DMS114 treated with DMSO at 0.1 percent for 48 hours (cell line): ENCODE measurements around the gene FAM114A2.
"Not testable (repeated sequence)": the region's sequence is repeated elsewhere in the genome, so short reads cannot be mapped to it uniquely, and the experiment has no call there.

ENCODE experiments used
- DNase-seq: peaks from one replicate; lab custom pipeline; 2025; ENCODE audit not compliant: unreplicated experiment; lab: John Stamatoyannopoulos, UW

FAM114A2 gene

DNA sequence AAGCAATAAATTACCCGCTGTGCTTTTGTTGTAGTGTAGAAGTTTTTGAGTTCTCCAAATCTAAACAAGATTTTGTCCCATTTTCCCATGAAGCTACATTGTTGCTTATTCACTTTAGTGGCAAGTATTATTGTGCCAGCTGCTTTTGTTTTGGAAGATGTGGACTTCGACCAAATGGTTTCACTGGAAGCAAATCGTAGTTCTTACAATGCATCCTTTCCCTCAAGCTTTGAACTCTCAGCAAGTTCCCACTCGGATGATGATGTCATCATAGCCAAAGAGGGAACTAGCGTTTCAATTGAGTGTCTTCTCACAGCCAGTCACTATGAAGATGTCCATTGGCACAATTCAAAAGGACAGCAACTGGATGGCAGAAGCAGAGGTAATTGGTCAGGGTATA lies 10.9 kb upstream of the FAM114A2 start:
- no peak for DNase-seq

DNA sequence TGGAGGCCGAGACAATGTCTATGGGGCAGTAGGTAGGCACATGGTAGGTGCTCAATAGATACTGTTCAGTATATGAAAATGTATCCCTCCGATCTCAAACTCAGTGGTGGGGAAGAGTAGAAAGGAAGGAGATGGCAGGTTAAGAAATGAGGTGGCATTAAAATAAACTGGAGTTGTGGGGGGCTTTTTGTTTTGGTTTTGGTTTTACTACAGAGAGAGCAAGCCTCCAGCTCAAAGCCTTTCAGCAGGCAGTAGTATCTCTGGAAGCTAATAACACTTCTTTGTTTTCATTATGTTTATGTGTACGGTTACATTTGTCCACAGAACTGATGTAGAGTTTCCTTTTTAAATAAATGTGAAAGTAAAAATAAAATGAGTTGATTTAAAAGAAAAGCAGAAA lies 8.6 kb upstream of the FAM114A2 start:
- no peak for DNase-seq

DNA sequence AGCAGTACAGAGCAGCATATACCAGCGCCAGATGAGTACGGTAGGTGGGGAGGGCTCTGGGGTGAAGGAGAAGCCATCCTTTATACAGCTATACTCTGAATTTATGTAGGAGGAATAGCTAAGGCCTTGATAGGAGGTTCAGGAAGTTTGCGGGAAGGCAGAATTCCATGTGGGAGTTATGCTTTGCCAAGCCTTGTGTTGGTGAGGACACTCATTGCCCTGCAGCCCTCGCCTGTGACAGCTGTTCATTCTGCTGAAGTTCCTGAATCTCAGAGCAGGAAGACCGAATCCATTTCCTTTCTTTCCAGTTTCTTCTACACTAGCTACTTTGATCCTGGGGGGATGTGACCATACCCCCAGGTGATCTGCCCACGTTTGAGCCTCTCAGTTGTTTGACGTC lies 7.8 kb upstream of the FAM114A2 start:
- DNase-seq = no peak

- no peak for DNase-seq
Measured at GRCh38 chr5:154044581-154044980, 5.9 kb upstream of the FAM114A2 start.

DNA sequence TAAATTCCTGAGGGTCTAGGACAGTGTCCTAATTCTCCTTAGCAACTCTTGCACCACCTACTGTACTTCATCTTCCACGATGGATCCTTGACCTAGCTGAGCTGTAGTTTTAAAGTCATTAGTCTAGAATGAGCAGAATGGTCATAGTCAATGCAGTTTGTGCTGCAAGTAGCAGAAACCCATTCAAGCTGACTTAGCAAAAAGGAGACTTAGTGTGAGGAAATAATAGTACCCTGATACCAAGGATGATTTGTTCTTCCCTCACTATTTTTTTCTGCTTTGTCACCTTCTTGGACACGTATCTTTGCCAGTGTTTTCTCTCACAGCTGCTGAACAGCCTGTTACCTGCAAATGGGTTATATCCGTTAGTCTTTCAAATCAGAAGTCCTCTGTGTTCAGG lies 5.4 kb upstream of the FAM114A2 start:
- no peak for DNase-seq

- DNase-seq = no peak
Measured at GRCh38 chr5:154042766-154043165, 4.1 kb upstream of the FAM114A2 start.

- DNase-seq = no peak
Measured at GRCh38 chr5:154039458-154039829, 734 bp upstream of the FAM114A2 start.

DNA sequence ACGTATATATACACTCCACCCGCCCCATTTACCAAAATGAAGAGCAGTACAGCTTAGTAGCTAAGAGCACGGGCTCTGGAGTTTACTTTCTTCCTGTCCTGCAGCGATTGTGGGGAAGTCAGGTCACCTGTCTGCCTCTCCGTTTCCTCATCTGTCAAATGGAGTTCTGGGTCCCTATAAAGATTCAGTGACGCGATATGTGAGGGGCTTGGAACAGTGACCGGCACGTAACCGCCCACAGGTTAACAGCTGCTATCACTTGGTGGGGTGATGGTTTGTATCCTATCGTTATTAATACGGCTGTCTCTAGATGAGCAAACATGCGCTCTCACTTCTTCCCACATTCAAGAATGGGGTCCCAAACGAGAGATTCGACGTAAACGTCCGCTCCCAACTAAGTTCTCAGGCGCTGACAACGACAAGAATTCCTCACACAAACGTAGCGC lies 426 bp downstream of the FAM114A2 start:
- DNase-seq = no peak

- no peak for DNase-seq
Measured at GRCh38 chr5:154034944-154035343, 3.8 kb downstream of the FAM114A2 start.

DNA sequence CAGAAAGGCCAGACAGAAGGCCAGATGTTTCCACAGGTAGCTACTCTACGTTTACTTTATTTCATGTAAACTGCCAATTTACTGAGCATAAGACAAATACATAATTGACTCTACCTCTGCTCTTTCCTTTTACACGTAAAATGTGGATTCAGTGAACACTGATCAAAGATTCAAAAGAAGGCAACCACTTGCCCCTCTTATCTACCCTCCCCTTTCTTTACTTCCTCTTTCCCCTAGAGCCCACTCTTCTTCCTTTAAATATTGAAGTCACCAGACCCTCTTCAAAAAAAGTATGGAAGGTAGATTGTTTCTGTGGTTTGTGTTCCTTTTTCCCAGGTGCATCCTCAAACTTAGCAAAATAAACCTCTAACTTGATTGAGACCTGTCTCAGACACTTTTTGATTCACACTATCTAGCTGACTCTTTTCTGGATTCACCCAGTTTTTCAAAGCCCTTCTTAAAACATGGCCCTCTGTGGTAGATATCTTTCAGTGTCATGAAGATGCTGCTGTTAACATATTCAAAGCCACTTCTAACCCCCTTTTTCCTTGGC lies 6.7 kb downstream of the FAM114A2 start:
- no peak for DNase-seq

- DNase-seq = no peak
Measured at GRCh38 chr5:154025951-154026350, 12.8 kb downstream of the FAM114A2 start.

DNA sequence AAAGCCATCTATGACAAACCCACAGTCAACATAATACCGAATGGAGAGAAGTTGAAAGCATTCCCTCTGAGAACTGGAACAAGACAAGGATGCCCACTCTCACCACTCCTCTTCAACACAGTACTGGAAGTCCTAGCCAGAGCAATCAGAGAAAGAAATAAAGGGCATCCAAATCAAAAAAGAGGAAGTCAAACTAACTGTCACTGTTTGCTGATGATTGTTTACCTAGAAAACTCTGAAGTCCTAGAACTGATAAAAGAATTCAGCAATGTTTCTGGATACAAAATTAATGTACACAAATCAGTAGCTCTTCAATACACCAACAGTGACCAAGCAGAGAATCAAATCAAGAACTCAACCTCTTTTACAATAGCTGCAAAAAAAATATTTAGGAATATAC lies 19.8 kb downstream of the FAM114A2 start:
- DNase-seq = not testable (repeated sequence)

DNA sequence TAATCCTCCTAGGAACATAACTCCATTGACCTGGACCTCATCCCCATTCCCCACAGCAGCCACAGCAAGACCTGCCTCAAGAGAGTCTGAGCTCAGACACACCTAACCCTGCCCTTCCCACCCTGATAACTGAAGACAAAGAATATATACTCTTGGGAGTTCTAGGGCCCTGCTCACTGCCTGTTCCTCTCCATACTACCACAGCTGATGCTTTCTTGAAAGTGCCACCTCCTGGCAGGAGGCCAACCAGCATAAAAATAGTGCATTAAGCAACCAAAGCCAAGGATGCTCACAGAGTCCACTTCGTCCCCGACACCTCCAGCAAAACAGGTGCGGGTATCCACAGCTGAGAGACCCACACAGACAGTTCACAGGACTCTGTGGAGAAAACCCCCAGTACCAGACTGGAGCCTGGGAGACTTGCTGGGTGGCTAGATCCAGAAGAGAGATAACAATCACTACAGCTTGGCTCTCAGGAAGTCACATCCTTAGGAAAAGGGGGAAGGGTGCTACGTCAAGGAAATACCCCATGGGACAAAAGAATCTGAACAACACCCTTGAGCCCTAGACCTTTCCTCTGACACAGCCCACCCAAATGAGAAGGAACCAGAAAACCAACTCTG lies 23.5 kb downstream of the FAM114A2 start:
- DNase-seq = no peak

- DNase-seq = no peak
Measured at GRCh38 chr5:154010660-154011059, 28.1 kb downstream of the FAM114A2 start.

DNA sequence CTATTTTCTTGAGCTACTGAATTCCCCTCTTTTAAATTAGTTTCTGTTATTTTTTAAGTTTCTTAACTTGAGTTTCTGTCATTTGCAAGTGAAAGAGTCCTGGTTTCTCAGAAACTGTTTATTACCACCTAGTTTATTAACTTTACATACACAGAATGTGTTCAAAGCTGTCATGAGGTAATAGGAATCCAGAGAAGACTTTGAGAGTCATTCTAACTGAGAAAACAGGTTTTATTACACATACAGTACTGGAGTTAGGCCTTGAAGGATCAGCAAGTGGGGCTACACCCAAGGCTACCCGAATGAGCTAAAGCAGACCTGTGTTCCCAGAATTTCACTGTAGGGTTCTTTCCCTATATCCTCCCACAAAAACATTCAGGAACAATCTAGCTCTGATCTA lies 33.1 kb downstream of the FAM114A2 start:
- no peak for DNase-seq

GRCh38 chr5:154002511-154003020 lies 36.1 kb downstream of the FAM114A2 start:
- no peak for DNase-seq

- DNase-seq = no peak
Measured at GRCh38 chr5:154002093-154002492, 36.6 kb downstream of the FAM114A2 start.

- no peak for DNase-seq
Measured at GRCh38 chr5:154000703-154001102, 38.0 kb downstream of the FAM114A2 start.

- no peak for DNase-seq
Measured at GRCh38 chr5:153999995-154000394, 38.7 kb downstream of the FAM114A2 start.

DNA sequence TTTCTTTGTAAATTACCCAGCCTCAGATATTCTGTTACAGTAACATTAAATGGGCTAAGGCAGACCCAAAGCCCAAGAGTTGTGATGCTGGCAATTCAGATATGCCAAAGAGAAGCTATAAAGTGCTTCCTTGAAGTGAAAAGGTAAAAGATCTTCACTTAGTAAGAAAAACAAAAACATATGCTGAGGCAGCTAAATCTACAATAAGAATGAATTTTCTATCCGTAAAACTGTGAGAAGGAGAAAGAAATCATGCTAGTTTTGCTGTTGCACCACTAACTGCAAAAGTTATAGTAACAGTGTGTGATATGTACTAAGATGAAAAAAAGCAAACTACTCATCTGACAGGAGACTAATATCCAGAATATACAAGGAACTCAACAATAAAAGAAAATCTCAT lies 39.9 kb downstream of the FAM114A2 start:
- DNase-seq = no peak

DNA sequence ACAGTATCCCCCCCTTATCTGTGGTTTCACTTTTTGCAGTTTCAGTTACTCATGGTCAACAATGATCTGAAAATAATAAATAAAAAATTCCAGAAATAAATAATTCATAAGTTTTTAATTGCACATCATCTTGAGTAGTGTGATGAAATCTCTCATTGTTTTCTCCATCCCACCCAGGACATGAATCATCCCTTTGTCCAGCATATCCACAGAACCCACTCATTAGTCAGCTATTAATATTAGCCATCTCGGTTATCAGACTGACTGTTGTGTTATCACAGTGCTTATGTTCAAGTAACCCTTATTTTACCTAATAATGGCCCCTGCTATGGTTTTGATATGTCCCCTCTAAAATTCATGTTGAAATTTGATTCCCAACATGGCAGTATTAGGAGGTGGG lies 40.7 kb downstream of the FAM114A2 start:
- DNase-seq = no peak

- DNase-seq = no peak
Measured at GRCh38 chr5:153991168-153991567, 47.5 kb downstream of the FAM114A2 start.

DNA sequence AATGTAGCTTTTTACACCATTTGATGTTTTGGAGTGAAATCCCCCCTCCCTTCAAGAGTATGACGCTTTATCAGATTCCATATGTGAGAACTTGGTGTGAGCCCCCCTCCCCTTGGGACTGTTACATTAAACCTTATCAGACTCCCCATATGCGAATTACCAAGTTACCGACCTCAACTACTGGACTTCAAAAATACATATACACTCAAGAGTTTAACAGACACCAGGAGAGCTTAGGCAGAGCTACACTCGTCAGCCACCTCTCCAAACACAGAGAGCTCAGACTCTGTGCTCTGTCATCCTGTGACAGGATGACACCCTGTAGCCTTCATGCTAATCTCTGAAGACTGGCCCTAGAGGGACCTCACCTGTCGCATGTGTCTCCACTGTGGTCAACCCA lies 50.2 kb downstream of the FAM114A2 start:
- no peak for DNase-seq
